K562 (cell line): ENCODE results near the gene PI4KA. TPM values are rescaled to one million over a fixed set of nuclear protein-coding genes. Genes with fewer than 3 reads are reported as not detected.

ENCODE experiments used
- C11orf30 ChIP-seq: fragments of 450-650 bp; IDR thresholded peaks from 2 replicates; pipeline ENCODE4 v1.6.1; 2016; ENCODE audit warnings: low read depth, mild to moderate bottlenecking
- CBFA2T2 ChIP-seq: fragments of 450-650 bp; conservative IDR thresholded peaks from 2 replicates; pipeline ENCODE4 v1.6.1; 2017; ENCODE audit warnings: mild to moderate bottlenecking
- CHD1 ChIP-seq: fragments of 200-600 bp; sonication (generic); IDR thresholded peaks from one replicate; pipeline ENCODE4 v1.6.1; 2012; ENCODE audit warnings: mild to moderate bottlenecking, moderate library complexity, low read length, inconsistent platforms
- DIDO1 ChIP-seq: fragments of 450-650 bp; IDR thresholded peaks from 2 replicates; pipeline ENCODE4 v1.6.1; 2016; ENCODE audit warnings: low read depth, missing biosample characterization, missing genetic modification characterization
- ELF2 ChIP-seq: fragments of 250-450 bp; sonication (Bioruptor Pico); IDR thresholded peaks from 2 replicates; pipeline ENCODE4 v1.5.0; 2021; ENCODE audit warnings: mild to moderate bottlenecking
- PKNOX1 ChIP-seq: fragments of 450-650 bp; IDR thresholded peaks from 2 replicates; pipeline ENCODE4 v1.6.1; 2016
- POLR2H ChIP-seq: IDR thresholded peaks from 2 replicates; pipeline ENCODE4 v1.6.1; 2016; ENCODE audit warnings: missing genetic modification characterization, low read depth, mild to moderate bottlenecking, control low read depth, missing compliant biosample characterization, moderate library complexity
- ZMIZ1 ChIP-seq, 2 experiments: fragments of 150-350 bp in 1 of 2; IDR thresholded peaks; 2 replicates each; pipeline ENCODE4 v1.6.1; 2012 to 2016; ENCODE audit warnings: low read depth in 2 of 2, low read length in 2 of 2, mild to moderate bottlenecking in 1 of 2, moderate library complexity in 1 of 2
- polyA plus RNA-seq, 8 experiments: library from polyadenylated mRNA; depleted of rRNA in 4 of 8; stranded (reverse) in 5 of 8; unstranded in 3 of 8; fragments of >200 nt; fragmentation: Nextera tagmentation in 2 of 8; fragmentation: Illumina TruSeq in 1 of 8; extraction: Ambion mirVana in 2 of 8; extraction: Trizol in 1 of 8; gene quantifications; 2 replicates each; pipeline versions ENCODE4 v1.2.1 to v1.2.3, GENCODE V29; 2011 to 2014; ENCODE audit warnings: inconsistent platforms in 1 of 8, missing spikeins in 1 of 8
- total RNA-seq, 7 experiments: library from RNA; depleted of rRNA in 6 of 7; stranded (reverse); fragments of >200 nt in 6 of 7; fragmentation: Illumina TruSeq in 2 of 7; extraction: Trizol in 2 of 7; gene quantifications; 2 replicates each; pipeline versions ENCODE4 v1.2.1 to v1.2.3, GENCODE V29; 2011 to 2021; ENCODE audit warnings: low replicate concordance in 1 of 7
- TF ChIP-seq, protein P1 (sequence below): fragments of 250-450 bp; sonication (Bioruptor Pico); IDR thresholded peaks from 2 replicates; pipeline ENCODE4 v1.4.0; 2020
- TF ChIP-seq, protein P2 (sequence below): IDR thresholded peaks from 2 replicates; pipeline ENCODE4 v1.6.1; 2014; ENCODE audit warnings: antibody characterized with exemption
- TF ChIP-seq, protein P3 (sequence below): sonication (generic); formaldehyde crosslinking; IDR thresholded peaks from 2 replicates; pipeline ENCODE4 v1.8.0; 2023; ENCODE audit warnings: mild to moderate bottlenecking, missing genetic modification reagents
- TF ChIP-seq, protein P4 (sequence below), 2 experiments: IDR thresholded peaks; 2 replicates each; pipeline ENCODE4 v1.6.1; 2012; ENCODE audit warnings: improper control_type of control experiment in 2 of 2, low read depth in 2 of 2, low read length in 2 of 2, borderline replicate concordance in 1 of 2

The PI4KA gene
- total and polyA plus RNA-seq, 9 of the 15 experiments (the other 6 are each of a cell fraction or from before 2014, with no cell fraction given): 7.3 to 187 (median 84.7) TPM

DNA sequence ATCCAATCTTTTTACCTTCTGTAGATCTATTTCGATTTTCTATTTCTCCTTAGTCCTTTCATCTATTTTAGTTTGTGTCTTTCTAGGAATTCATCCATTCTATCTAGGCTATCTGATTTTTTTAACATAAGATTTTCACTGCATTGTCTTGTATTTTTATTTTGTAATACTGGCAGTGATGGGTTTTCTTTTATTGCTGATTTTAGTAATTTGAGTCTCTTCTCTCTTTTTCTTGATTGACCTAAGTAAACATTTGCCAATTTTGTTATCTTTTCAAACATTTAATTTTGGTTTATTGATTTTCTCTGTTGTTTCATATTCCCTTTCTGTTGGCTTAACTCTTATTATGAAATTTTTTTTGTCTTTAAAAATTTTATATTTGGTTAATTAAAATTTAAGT, 192.1 kb downstream of the PI4KA start (continued):
- no peak for TF ChIP-seq ZMIZ1 (IDR thresholded peaks at IDR 0.05; ENCODE audit: low read depth in 2 of 2, low read length in 2 of 2)
- no peak for TF ChIP-seq CHD1
- 0 out of 2 replicates have a peak, but pooled peaks have one; percentile 31 for TF ChIP-seq ELF2 (CRISPR knock-in tag)
- TF ChIP-seq DIDO1 (tag): no peak
- TF ChIP-seq, protein P1, sequence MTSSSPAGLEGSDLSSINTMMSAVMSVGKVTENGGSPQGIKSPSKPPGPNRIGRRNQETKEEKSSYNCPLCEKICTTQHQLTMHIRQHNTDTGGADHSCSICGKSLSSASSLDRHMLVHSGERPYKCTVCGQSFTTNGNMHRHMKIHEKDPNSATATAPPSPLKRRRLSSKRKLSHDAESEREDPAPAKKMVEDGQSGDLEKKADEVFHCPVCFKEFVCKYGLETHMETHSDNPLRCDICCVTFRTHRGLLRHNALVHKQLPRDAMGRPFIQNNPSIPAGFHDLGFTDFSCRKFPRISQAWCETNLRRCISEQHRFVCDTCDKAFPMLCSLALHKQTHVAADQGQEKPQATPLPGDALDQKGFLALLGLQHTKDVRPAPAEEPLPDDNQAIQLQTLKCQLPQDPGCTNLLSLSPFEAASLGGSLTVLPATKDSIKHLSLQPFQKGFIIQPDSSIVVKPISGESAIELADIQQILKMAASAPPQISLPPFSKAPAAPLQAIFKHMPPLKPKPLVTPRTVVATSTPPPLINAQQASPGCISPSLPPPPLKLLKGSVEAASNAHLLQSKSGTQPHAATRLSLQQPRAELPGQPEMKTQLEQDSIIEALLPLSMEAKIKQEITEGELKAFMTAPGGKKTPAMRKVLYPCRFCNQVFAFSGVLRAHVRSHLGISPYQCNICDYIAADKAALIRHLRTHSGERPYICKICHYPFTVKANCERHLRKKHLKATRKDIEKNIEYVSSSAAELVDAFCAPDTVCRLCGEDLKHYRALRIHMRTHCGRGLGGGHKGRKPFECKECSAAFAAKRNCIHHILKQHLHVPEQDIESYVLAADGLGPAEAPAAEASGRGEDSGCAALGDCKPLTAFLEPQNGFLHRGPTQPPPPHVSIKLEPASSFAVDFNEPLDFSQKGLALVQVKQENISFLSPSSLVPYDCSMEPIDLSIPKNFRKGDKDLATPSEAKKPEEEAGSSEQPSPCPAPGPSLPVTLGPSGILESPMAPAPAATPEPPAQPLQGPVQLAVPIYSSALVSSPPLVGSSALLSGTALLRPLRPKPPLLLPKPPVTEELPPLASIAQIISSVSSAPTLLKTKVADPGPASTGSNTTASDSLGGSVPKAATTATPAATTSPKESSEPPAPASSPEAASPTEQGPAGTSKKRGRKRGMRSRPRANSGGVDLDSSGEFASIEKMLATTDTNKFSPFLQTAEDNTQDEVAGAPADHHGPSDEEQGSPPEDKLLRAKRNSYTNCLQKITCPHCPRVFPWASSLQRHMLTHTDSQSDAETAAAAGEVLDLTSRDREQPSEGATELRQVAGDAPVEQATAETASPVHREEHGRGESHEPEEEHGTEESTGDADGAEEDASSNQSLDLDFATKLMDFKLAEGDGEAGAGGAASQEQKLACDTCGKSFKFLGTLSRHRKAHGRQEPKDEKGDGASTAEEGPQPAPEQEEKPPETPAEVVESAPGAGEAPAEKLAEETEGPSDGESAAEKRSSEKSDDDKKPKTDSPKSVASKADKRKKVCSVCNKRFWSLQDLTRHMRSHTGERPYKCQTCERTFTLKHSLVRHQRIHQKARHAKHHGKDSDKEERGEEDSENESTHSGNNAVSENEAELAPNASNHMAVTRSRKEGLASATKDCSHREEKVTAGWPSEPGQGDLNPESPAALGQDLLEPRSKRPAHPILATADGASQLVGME (CRISPR knock-in tag): no peak
- TF ChIP-seq, protein P2, sequence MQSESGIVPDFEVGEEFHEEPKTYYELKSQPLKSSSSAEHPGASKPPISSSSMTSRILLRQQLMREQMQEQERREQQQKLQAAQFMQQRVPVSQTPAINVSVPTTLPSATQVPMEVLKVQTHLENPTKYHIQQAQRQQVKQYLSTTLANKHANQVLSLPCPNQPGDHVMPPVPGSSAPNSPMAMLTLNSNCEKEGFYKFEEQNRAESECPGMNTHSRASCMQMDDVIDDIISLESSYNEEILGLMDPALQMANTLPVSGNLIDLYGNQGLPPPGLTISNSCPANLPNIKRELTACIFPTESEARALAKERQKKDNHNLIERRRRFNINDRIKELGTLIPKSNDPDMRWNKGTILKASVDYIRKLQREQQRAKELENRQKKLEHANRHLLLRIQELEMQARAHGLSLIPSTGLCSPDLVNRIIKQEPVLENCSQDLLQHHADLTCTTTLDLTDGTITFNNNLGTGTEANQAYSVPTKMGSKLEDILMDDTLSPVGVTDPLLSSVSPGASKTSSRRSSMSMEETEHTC: no peak
- no peak for TF ChIP-seq PKNOX1
- TF ChIP-seq, protein P3, sequence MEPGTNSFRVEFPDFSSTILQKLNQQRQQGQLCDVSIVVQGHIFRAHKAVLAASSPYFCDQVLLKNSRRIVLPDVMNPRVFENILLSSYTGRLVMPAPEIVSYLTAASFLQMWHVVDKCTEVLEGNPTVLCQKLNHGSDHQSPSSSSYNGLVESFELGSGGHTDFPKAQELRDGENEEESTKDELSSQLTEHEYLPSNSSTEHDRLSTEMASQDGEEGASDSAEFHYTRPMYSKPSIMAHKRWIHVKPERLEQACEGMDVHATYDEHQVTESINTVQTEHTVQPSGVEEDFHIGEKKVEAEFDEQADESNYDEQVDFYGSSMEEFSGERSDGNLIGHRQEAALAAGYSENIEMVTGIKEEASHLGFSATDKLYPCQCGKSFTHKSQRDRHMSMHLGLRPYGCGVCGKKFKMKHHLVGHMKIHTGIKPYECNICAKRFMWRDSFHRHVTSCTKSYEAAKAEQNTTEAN (CRISPR knock-in tag): no peak
- no peak for TF ChIP-seq CBFA2T2
- TF ChIP-seq POLR2H: peak; percentile 66; the same call in 1 of the 2 replicates
- TF ChIP-seq, protein P4, sequence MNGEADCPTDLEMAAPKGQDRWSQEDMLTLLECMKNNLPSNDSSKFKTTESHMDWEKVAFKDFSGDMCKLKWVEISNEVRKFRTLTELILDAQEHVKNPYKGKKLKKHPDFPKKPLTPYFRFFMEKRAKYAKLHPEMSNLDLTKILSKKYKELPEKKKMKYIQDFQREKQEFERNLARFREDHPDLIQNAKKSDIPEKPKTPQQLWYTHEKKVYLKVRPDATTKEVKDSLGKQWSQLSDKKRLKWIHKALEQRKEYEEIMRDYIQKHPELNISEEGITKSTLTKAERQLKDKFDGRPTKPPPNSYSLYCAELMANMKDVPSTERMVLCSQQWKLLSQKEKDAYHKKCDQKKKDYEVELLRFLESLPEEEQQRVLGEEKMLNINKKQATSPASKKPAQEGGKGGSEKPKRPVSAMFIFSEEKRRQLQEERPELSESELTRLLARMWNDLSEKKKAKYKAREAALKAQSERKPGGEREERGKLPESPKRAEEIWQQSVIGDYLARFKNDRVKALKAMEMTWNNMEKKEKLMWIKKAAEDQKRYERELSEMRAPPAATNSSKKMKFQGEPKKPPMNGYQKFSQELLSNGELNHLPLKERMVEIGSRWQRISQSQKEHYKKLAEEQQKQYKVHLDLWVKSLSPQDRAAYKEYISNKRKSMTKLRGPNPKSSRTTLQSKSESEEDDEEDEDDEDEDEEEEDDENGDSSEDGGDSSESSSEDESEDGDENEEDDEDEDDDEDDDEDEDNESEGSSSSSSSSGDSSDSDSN (IDR thresholded peaks at IDR 0.05; ENCODE audit: borderline replicate concordance in 1 of 2, low read depth in 2 of 2, low read length in 2 of 2): no peak
- peak; percentile 58; the same call in 1 of the 2 replicates for TF ChIP-seq C11orf30
